Left cardiac atrium (tissue), 4 donors: ENCODE results near the gene OR52B2. TPM values are rescaled to one million over a fixed set of nuclear protein-coding genes. Genes with fewer than 3 reads are reported as not detected.
A peak's percentile ranks its signal among the peaks of the same experiment; 100 is the strongest.

Experiments
- ATAC-seq, 2 donors: fragments of 200-7000 bp; cut with Tn5 transposase; one replicate each; pipeline ENCODE4 v1.9.1; 2020; ENCODE audit warnings: mild to moderate bottlenecking in 2 of 2, moderate library complexity in 2 of 2
- DNase-seq: peaks from one replicate; pipeline ENCODE4 v3.0.0-alpha.2; 2020
- intact Hi-C, 2 donors: fragments of 100-400 bp; cut with DNase I; formaldehyde crosslinking; loops; one replicate each; pipeline versions ENCODE4 v1.14.1 to v1.15.1; 2022 to 2023
- long read RNA-seq: library from polyadenylated mRNA; unstranded; transcript quantifications from one replicate; pipeline ENCODE4 v2.0.0, GENCODE V29; 2021
- total RNA-seq, 2 donors: library from RNA; stranded (reverse); fragmentation: NEBNext Ultra II Directional; extraction: Animal tissue kit (Norgen Biotek cat#: 25700); gene quantifications; one replicate each; pipeline ENCODE4 v1.2.1, GENCODE V29; 2021
- donor health status: DM: no; HTN: yes; CAD: no.
- donor health status: DM: no; HTN: yes; CAD: no; lungs with severe emphysema.
- donor health status: DM: yes; HTN: yes; CAD: no.
- donor health status: Dilated cardiomyopathy.

The OR52B2 gene
- total RNA-seq: not detected
- long read RNA-seq: 0 reads

DNA sequence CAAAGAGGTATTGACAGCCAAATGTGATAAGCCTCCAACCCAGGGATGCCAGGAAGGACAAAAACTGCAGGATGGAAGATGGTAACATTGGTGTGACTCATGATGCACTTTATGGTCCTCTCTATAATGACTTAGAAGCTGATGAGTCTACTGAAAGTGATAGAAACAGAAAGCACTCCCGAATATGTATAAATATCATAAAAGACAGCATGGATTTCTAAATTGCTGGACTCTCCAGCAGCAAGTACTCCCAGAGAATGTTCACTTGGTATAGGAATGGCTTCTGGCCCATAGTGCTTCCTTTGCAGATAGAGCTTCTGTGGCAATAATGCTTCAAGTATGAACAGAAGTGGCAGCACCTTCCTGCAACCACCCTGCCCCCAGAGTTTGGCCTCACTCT lies at the start of gene OR52B2:
TSS of gene OR52B2 (minus strand) at position 101 of the 400 bp plus-strand sequence. CDS start at position 101, 0 bp downstream.
- intact Hi-C loops: no loop called here
- ATAC-seq (no peak), DNase-seq (no peak)

DNA sequence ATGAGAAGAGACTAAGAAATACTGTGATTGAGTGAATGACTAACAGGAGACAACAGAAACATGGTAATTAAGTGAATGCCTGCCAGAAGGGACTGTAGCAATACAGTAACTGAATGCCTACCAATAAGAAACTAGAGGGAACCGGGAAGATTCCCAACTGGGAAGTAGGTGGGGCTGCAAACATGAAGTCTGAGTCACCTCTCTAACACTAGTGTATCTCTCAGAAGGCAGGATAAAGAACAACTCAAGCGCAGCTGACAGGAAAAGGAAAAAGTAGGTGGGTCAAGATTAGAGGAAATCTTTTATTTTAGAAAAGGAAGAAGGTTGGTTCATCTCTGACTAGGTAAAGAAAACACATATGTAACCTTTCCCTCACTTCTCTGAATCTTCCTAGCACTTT lies 49.2 kb upstream of the OR52B2 start:
- DNase-seq (no peak), ATAC-seq (peak; percentile 76 to 97)
- intact Hi-C loops: no loop called here

DNA sequence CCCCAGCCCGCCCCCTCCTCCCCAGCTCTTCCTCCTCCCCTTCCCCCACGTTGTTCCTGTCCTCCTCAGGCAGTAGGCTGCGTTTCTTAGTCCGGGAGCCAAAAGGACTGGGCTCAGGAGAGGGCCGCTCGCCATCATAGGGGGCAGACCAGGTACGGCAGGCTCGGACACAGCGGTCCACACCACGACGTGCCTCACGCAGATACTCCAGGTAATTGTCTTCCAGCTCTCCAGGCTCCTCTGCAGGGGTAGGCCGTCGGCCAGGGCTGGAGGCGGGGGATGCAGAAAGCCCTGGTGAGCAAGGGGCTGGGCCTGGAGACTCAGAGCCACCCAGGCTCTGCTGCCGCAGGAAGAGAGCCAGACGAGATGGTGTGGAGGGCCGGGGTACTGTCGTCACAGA lies 47.6 kb upstream of the OR52B2 start:
- ATAC-seq (no peak), DNase-seq (no peak)
- intact Hi-C loops: no loop called here

DNA sequence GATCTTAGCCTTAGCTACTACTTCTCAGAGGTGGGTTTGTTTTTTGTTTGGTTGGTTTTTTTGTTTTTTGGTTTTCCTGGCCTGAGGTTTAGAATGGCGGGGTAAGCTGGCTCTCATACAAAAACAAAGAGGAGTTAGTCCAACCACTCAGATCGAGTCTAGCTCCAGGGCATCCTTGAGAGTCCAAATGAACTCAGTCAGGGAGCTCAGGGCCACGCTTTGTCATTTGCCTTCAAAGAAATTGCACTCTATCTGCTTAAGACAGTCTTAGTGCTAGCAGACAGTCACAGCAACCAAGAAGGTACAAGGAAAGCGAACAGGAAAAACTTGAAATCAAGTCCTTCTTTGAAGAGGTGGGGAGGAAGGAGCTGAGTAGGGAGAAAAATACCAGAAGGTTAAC lies 46.4 kb upstream of the OR52B2 start:
- DNase-seq (no peak), ATAC-seq (no peak)
- intact Hi-C loops: no loop called here

DNA sequence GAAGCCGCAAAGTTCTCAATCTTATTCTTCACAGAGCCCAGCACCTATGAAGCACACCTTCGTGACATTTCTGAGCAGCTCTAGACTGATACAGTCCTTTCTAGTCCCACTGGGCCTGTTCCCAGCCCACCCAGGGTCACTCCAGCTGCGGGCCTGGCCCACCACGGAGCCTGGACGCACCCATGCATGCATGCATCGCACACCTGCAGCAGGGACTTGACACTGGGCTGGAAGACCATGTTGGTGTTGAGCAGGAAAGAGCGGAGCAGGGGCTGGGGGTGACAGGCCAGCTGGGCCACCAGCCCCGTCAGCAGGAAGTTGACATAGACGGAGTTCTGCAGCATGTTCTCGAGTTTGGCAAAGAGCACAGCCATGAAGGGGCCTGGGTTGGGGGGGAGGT lies 44.4 kb upstream of the OR52B2 start:
- ATAC-seq (no peak), DNase-seq (no peak)
- intact Hi-C loops: no loop called here

DNA sequence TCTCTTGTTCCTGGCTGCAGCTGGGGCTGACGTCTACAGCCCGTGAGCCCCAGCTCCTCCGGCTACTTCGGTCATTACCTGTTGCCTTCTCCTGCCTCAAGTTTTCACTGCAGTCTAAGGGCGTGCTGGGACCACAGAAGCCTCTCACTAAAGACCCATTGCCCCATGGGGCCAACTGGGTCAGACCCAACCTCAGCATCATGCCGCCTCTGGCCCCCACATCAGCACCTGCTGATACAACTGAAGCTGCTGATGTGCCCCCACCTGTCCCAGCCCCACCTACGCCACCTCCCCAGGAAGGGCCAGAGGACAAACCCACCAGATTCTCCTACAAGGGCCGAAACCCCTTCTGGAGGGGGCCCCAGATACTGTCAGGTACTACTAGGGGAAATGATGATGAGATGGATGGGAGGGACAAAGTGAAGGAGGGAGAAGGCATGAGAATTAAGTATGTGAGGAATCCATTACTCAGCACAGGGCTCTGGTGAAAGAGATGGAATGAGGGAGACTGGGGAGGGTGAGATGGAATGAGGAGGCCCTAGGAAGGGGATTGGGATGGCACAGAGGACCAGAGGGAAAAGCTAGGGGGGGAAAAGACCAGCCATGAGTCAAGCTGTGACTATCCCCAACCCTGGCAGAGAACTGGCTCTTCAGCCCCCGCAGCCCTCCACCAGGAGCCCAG lies 40.3 kb upstream of the OR52B2 start:
- intact Hi-C loops: no loop called here
- ATAC-seq (no peak), DNase-seq (no peak)

DNA sequence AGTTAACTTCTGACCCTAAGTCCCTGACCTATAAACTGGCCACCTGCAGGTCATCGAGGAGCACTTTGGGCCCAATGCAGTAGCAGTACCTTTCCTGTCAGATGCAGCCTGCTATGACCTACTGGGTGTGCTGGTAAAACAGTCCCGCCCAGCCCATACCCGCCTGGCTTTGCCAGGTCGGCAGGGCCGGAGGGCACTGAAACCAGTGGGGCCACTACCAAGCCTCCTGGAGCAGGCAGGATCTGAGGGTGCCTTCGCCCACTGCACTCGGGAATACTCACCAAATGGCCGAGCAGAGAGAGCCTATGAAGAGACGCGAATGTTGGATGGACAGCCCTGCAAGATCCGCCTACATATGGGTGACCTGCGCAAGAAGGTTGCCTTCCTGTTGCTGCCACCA lies 39.7 kb upstream of the OR52B2 start:
- intact Hi-C loops: no loop called here
- ATAC-seq (no peak), DNase-seq (no peak)

DNA sequence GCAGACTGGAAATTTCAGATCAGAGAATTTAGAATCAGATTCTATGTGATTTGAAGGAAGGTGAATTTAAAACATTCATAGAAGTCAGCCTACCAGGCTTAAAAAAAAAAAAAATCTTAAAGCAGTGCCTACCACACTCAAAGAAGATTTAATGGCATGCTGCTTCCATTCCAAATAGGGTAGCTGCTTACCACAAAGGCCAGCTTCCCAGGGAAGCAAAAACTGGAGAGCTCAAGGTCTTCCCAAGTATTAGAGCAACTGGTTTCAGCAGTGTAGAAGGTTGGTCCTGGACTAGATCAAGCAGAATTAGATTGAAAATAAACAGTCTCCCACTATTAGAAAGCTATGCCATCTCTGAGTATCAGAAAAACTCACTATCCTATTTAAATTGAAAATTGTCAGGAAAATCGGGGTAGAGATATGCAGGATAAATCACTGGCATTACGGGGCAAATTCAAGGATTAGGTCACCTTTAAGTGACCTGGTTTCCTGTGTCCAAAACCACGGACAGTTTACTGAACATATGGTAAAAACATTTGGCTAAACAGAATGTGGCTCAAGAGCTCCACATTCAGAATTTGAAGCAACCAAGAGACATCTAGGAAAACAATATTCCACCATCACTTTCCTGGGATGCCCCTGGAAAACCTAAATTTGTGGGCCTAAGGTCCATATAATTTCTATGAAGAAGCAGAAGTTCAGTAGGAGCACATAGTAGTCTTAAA lies 36.5 kb upstream of the OR52B2 start:
- ATAC-seq (no peak), DNase-seq (no peak)
- intact Hi-C loops: no loop called here

DNA sequence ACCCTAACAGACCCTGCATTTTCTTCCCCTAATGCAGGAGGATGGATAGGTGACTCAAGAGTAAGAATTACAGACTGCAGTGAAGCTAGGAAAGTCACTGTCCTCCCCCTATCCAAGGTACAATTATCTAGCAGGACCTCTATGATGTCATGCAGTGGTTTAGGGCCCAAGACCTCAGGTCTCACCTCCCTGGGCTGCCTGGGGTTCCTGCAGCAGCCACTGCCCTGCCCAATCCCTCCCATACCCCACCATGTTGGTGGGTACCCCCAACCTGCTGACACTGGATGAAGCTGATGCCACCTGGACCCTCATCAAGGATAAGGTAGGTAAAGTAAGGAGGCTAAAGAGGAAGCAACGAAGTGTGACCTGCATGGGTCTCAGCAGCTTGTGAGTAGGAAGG lies 35.2 kb upstream of the OR52B2 start, which contains the start of gene C11orf42:
TSS of gene C11orf42 (plus strand) at position 192 of the 400 bp plus-strand sequence. CDS start at position 251, 59 bp downstream.
- DNase-seq: no peak
- ATAC-seq: no peak
- intact Hi-C loops: no loop called here

DNA sequence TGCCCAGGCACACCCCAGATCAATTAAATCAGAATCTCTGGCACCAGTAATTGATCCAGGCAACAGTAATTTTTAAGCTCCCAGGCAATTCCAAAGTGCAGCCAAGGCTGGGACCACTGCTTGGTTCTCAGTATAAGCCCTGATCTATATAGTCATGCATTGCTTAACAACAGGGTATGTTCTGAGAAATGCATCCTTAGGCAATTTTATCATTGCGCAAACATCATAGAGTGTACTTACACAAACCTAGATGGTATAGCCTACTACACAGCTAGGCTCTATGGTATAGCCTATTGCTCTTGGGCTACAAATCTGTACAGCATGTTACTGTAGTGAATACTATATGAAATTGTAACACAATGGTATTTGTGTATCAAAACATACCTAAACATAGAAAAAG lies 34.6 kb upstream of the OR52B2 start:
- ATAC-seq (no peak), DNase-seq (no peak)
- intact Hi-C loops: no loop called here

DNA sequence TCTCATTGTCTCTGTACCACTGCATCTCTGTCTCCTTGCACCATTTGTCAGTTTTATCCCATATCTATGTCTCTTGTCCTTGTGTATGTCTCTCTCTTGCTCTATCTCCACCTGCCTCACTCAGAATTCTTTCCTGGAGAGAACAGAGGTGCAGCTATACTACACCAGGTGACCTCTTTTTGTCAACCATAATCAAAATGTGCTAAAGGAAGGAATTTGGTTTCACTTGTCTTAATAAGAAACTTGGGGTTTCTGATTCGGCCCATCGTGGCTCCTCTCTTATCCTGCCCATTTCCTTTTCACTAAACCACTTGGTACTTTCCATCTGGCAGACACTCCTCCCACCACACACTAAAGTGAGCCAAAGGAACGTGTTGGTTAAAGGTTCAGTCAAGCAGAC lies 33.2 kb upstream of the OR52B2 start:
- ATAC-seq: no peak
- no peak for DNase-seq
- intact Hi-C loops: no loop called here

DNA sequence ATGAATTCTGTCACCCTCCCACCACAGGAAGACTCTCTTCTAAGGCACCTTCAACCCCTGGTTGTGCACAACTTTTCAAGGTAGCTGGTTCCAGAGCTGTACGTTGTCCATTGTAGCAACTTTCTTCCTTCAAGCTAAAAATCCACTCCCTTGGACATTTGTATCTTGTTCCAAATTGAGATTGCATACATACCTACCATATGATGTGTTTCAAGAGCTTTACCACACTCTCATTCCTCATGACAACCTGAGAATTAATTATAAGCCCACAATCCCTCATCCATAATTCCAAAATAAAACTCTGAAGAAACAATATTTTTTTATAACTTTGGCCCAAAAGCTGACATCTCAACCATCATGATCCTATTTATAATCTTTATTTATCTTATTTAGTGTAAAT lies 31.9 kb upstream of the OR52B2 start:
- ATAC-seq: no peak
- no peak for DNase-seq
- intact Hi-C loops: no loop called here

DNA sequence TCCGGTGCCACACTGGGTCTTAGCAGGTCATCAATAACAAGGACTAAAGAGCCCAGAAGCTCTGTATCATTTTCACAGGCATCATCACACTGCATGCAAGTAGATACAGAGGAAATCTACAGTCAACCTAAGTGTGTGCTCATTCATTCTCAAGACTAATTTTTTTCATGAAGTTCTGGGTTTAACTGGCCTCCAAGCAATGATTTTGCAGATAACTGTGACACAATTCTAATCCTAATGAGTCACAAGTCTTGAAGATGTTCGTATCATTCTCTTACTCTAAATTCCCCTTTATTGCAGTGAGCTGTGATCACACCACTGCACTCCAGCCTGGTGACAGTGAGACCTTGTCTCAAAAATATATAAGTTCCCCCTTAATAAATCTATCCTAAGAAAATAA lies 31.4 kb upstream of the OR52B2 start:
- DNase-seq (no peak), ATAC-seq (no peak)
- intact Hi-C loops: no loop called here

DNA sequence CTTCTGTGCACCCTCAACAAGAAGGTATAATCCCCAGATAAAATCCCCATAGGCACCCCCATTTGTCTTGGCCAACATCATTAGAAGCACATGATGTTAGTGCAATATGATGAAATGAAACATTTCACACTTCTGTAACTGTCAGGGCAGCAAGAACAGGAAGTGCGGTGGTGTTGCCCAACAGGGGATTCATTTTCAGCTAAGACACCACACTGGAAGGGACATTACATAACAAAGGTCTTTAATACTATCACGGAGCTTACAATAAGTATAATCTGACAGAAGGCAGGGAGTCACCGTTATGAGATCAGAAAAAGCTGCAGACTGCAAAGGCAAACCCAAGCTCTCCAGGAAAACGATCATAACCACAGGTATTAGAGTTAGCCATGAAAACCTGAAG lies 30.8 kb upstream of the OR52B2 start:
- peak; percentile 50 for DNase-seq
- intact Hi-C loops: no loop called here
- peak; percentile 58 to 63 for ATAC-seq

DNA sequence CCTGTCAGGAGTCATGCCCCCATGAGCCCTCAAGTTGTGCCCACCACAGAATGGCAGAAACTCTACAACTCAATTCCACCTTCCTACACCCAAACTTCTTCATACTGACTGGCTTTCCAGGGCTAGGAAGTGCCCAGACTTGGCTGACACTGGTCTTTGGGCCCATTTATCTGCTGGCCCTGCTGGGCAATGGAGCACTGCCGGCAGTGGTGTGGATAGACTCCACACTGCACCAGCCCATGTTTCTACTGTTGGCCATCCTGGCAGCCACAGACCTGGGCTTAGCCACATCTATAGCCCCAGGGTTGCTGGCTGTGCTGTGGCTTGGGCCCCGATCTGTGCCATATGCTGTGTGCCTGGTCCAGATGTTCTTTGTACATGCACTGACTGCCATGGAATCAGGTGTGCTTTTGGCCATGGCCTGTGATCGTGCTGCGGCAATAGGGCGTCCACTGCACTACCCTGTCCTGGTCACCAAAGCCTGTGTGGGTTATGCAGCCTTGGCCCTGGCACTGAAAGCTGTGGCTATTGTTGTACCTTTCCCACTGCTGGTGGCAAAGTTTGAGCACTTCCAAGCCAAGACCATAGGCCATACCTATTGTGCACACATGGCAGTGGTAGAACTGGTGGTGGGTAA lies 29.2 kb upstream of the OR52B2 start, which contains the start of gene OR52W1:
TSS of gene OR52W1 (plus strand) at position 51 of the 637 bp plus-strand sequence. CDS start at position 51, 0 bp downstream.
- DNase-seq (no peak), ATAC-seq (no peak)
- intact Hi-C loops: no loop called here

DNA sequence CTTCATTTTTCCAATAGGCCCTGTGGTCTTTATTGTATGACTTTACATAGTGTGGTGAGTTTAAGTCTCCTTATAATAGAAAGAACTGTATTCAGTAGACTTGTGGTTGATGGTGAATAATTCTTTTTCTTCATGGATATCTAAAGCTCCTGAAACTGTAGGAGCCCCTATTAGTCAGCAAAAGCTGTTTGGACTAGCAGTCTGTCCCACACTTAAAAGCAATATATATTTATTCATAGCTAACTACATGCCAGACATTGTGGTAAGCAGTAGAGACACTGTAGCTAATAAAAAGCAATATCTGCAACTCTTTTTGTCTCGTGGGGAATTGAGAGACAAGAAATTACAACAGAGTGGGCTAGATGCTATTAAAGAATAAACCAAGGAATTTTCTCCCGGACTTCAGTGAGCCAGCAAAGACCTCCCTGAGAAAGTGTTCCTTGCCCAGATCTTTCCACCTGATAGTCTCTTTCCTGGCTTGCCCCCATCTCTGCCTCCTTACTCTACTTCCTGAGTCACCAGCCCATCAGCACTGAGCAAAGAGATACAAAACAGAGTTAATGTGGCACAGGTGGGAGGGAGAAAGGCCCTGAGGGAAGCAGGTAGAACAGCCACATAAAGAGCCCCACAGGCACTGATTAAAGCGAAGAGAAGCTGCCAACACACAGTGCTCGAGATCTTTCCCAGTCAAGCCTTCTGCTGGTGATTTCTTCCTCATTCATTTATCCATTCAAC lies 27.5 kb upstream of the OR52B2 start:
- intact Hi-C loops: no loop called here
- DNase-seq: no peak
- ATAC-seq: no peak

DNA sequence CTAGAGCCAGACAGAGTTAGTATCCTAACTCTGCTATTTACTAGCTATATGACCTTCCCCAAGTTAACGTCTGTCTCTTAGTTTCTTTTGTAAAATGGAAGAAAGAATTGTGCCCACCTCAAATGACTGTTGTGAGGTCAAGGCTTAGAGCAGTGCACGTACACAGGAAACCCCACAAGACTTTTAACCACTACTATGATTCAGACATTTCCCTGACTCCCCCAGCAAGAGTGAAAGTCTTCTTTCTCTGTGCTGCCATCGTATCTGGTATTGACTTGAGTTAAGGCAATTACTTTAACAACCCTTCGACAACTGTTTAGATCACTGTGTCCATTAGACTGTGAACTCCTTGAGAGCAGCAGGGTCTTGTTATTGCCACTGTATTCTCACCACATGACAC lies 26.3 kb upstream of the OR52B2 start:
- ATAC-seq (no peak), DNase-seq (no peak)
- intact Hi-C loops: no loop called here

DNA sequence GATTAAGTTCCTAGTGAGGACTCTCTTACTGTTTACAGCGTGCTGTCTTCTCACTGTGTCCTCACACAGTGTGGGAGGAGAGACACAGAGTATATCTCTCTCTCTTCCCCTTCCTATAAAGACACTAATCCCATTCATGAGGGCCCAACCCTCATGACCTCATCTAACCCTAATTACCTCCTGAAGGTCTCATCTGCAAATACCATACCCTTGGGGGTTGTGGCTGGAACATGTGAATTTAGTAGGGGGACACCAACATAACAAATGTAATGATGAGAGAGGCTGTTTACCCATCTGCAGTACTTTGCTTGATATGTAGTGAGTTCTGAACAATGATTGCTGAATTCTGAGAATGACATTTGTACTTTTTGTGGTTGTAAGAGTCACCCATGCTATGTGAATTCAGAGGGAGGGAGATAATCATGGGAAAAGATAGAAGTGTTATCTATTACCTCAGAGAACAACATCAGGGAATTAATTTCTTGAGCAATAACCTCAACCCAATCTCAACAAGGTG lies 24.0 kb upstream of the OR52B2 start:
- DNase-seq (no peak), ATAC-seq (no peak)
- intact Hi-C loops: no loop called here

DNA sequence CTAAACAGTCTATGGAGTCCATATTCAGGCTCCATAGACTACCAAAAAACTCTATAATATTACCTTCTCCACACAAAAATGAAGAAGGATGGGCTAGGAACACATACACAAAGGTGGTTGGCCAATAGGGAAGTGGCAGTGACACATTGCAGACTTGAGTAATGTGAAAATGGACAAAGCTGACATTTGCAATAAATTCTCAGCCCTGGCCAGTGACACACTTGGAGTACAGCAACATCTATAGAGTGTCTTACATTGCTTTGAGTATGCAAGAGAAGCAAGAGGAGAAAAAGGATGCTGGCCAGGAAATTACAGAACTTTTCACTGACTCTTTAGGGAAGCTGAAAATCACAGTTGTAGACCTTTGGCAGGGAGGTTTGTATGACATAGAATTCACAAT lies 21.6 kb upstream of the OR52B2 start:
- no peak for DNase-seq
- intact Hi-C loops: no loop called here
- no peak for ATAC-seq

DNA sequence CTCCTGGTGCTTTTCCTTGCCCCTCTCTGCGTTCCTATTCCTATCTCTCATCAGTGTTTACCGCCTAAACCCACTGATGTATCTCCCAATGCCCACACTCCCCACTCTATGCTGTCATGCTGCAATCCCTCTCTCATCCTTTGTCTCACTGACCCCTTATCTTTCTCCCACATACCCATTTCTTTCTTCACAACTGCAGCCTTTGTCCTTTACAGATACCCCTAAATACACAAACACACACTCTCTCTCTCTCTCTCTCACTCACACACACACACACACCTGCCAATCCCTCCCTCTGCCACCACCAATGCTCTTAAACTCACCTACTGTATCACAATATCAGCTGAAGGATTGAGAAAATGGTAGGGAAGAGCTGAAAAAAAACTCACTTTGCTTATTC lies 5.3 kb upstream of the OR52B2 start:
- ATAC-seq (no peak), DNase-seq (no peak)
- intact Hi-C loops: no loop called here
